K562 (cell line): ENCODE data around the gene SAT2. TPM values are rescaled to one million over a fixed set of nuclear protein-coding genes. Genes with fewer than 3 reads are reported as not detected.

ENCODE experiments used
- ATAC-seq: fragments of 200-7000 bp; cut with Tn5 transposase; 3 replicates; pipeline ENCODE4 v1.9.1; 2020; ENCODE audit warnings: moderate library complexity
- BruUV-seq: library from RNA; stranded (reverse); fragments of 400-500 nt; replicated peaks from 2 replicates; lab custom pipeline; 2021; lab: Mats Ljungman, UMichigan
- CTCF ChIA-PET: fragments of 300-600 bp; formaldehyde crosslinking; extraction: SDS; loops from one replicate; lab custom pipeline; 2021; ENCODE audit warnings: low intra/inter-chr PET ratio; lab: Yijun Ruan, JAX
- POLR2A ChIA-PET: fragments of 300-600, 350-650 bp; sonication (Branson Sonifier 250); formaldehyde crosslinking; extraction: SDS; loops from one replicate; lab custom pipeline; 2021; ENCODE audit warnings: antibody characterized with exemption, inconsistent platforms; lab: Yijun Ruan, JAX
- DNase-seq, 4 experiments: peaks; one replicate each; pipeline versions ENCODE4 v3.0.0 to v3.0.0-alpha.2; 2011 to 2018; ENCODE audit warnings: low spot score in 3 of 4, mixed read lengths in 3 of 4; ENCODE audit errors: extremely low read depth in 1 of 4
- FAIRE-seq: peaks from 2 replicates; lab custom pipeline; 2011; peaks lifted over from hg19 to GRCh38; lab: Jason Lieb, UNC
- H2AFZ ChIP-seq: 2 replicates; pipeline ENCODE4 v1.6.0; 2011; ENCODE audit warnings: low read depth, low read length, control low read depth, inconsistent platforms
- H3K27ac ChIP-seq: fragments of 200-600 bp; 3 replicates; pipeline ENCODE4 v1.8.0; 2011; ENCODE audit warnings: low read depth, mild to moderate bottlenecking, control low read depth, inconsistent platforms, low read length, moderate library complexity, mixed read lengths; ENCODE audit errors: extremely low read depth
- H3K27me3 ChIP-seq, 2 experiments: fragments of 300-600 bp in 1 of 2; 2 replicates in 1 of 2; 3 replicates in 1 of 2; pipeline versions ENCODE4 v1.6.0 to v1.8.0; 2011; ENCODE audit warnings: inconsistent platforms in 2 of 2, low read length in 2 of 2, mild to moderate bottlenecking in 1 of 2, mixed read lengths in 1 of 2, moderate library complexity in 1 of 2; ENCODE audit not compliant: control insufficient read depth in 2 of 2, insufficient read depth in 2 of 2
- H3K36me3 ChIP-seq: fragments of 300-600 bp; 3 replicates; pipeline ENCODE4 v1.8.0; 2011; ENCODE audit warnings: mild to moderate bottlenecking, low read length, inconsistent platforms; ENCODE audit not compliant: control insufficient read depth, insufficient read depth
- H3K4me1 ChIP-seq, 2 experiments: fragments of 200-600 bp in 1 of 2; replicated peaks in 1 of 2; 2 replicates in 1 of 2; 3 replicates in 1 of 2; pipeline versions ENCODE4 v1.5.1 to v1.8.0; 2011; ENCODE audit warnings: inconsistent platforms in 2 of 2, low read length in 2 of 2, mild to moderate bottlenecking in 1 of 2, mixed read lengths in 1 of 2, moderate library complexity in 1 of 2; ENCODE audit not compliant: control insufficient read depth in 2 of 2, insufficient read depth in 2 of 2
- H3K4me2 ChIP-seq: 2 replicates; pipeline ENCODE4 v1.6.1; 2011; ENCODE audit warnings: low read length, control low read depth, inconsistent platforms, mixed read lengths; ENCODE audit not compliant: insufficient read depth
- H3K4me3 ChIP-seq: fragments of 200-600 bp; sonication (generic), shearing (Covaris generic); 2 replicates; pipeline ENCODE4 v1.5.1; 2016; ENCODE audit warnings: control low read depth, inconsistent platforms
- H3K79me2 ChIP-seq: fragments of 200-600 bp; 3 replicates; pipeline ENCODE4 v1.8.0; 2011; ENCODE audit warnings: low read length, inconsistent platforms; ENCODE audit not compliant: control insufficient read depth, insufficient read depth
- H3K9ac ChIP-seq, 2 experiments: 2 replicates each; pipeline versions ENCODE4 v1.6.0 to v1.6.1; 2011; ENCODE audit warnings: low read depth in 2 of 2, low read length in 2 of 2, control low read depth in 1 of 2, inconsistent platforms in 1 of 2, mild to moderate bottlenecking in 1 of 2, mixed read lengths in 1 of 2; ENCODE audit not compliant: insufficient read depth in 1 of 2
- H3K9me1 ChIP-seq: one replicate; pipeline ENCODE4 v1.6.0; 2011; ENCODE audit warnings: inconsistent platforms, mild to moderate bottlenecking, low read length, moderate library complexity; ENCODE audit not compliant: control insufficient read depth, insufficient read depth
- H3K9me3 ChIP-seq: replicated peaks from 2 replicates; pipeline ENCODE4 v1.5.1; 2011; ENCODE audit warnings: low read depth, low read length, inconsistent platforms; ENCODE audit not compliant: control insufficient read depth, insufficient read depth
- H4K20me1 ChIP-seq: replicated peaks from 2 replicates; pipeline ENCODE4 v1.6.1; 2011; ENCODE audit warnings: low read length, inconsistent platforms, mixed read lengths; ENCODE audit not compliant: control insufficient read depth, insufficient read depth
- ARNT ChIP-seq, 2 experiments: fragments of 450-650 bp; IDR thresholded peaks; 2 replicates each; pipeline ENCODE4 v1.6.1; 2016; ENCODE audit warnings: mild to moderate bottlenecking in 1 of 2
- CHD2 ChIP-seq: IDR thresholded peaks from 2 replicates; pipeline ENCODE4 v1.6.1; 2011; ENCODE audit warnings: low read depth, low read length
- ELK3 ChIP-seq: fragments of 450-650 bp; formaldehyde crosslinking; IDR thresholded peaks from 2 replicates; pipeline ENCODE4 v1.4.0; 2020; ENCODE audit warnings: mild to moderate bottlenecking
- JUN ChIP-seq, 2 experiments: sonication (generic) in 1 of 2; formaldehyde crosslinking in 1 of 2; IDR thresholded peaks; 2 replicates each; pipeline versions ENCODE4 v1.6.1 to v1.8.0; 2012 to 2022; ENCODE audit warnings: borderline replicate concordance in 2 of 2, mild to moderate bottlenecking in 2 of 2, improper control_type of control experiment in 1 of 2, low read depth in 1 of 2, low read length in 1 of 2, missing genetic modification reagents in 1 of 2
- WGBS: fragments of 100-300 bp; shearing (Covaris generic); methylation state at CpG from one replicate; pipeline ENCODE4 v1.1.6; 2016; ENCODE audit warnings: low coverage, mixed read lengths; ENCODE audit not compliant: insufficient coverage; ENCODE audit errors: missing lambda C conversion rate; 5-methylcytosine and 5-hydroxymethylcytosine counted together
- in situ Hi-C: fragments of 300-500 bp; cut with MboI; formaldehyde crosslinking; loops from 4 replicates; pipeline ENCODE4 v1.15.0; 2018; ENCODE audit warnings: inconsistent platforms, mixed read lengths
- intact Hi-C: fragments of 100-400 bp; cut with micrococcal nuclease; formaldehyde crosslinking; loops from 2 replicates; pipeline ENCODE4 v1.14.2; 2022
- polyA plus RNA-seq, 8 experiments: library from polyadenylated mRNA; depleted of rRNA in 4 of 8; stranded (reverse) in 5 of 8; unstranded in 3 of 8; fragments of >200 nt; fragmentation: Nextera tagmentation in 2 of 8; fragmentation: Illumina TruSeq in 1 of 8; extraction: Ambion mirVana in 2 of 8; extraction: Trizol in 1 of 8; gene quantifications; 2 replicates each; pipeline versions ENCODE4 v1.2.1 to v1.2.3, GENCODE V29; 2011 to 2014; ENCODE audit warnings: inconsistent platforms in 1 of 8, missing spikeins in 1 of 8
- total RNA-seq, 7 experiments: library from RNA; depleted of rRNA in 6 of 7; stranded (reverse); fragments of >200 nt in 6 of 7; fragmentation: Illumina TruSeq in 2 of 7; extraction: Trizol in 2 of 7; gene quantifications; 2 replicates each; pipeline versions ENCODE4 v1.2.1 to v1.2.3, GENCODE V29; 2011 to 2021; ENCODE audit warnings: low replicate concordance in 1 of 7

Gene SAT2
- total and polyA plus RNA-seq, 9 of the 15 experiments (the other 6 are each of a cell fraction or from before 2014, with no cell fraction given), result 2.0 to 8.0 (median 5.3) TPM

GRCh38 chr17:7656958-7657609 is 29.5 kb upstream of the SAT2 start:
- Histone ChIP-seq H3K36me3 (no peaks in the 10 kb centered on the region), H3K9me3 (no peaks in the 10 kb centered on the region), H3K4me2 (no peak overlapping the region), H3K79me2 (no peaks in the 10 kb centered on the region), H3K4me1 (peaks cover 0 to 8% of the 10 kb centered on the region in 2 experiments; a peak in 3 of 5 replicates), H3K9ac (peak overlapping the region in 1 of 2 experiments; percentile 17; a peak in 1 of 4 replicates), H4K20me1 (no peaks in the 10 kb centered on the region; the same call in 1 of the 2 replicates), H3K9me1 (no peaks in the 10 kb centered on the region), H3K4me3 (no peak overlapping the region), H3K27me3 (no peaks in the 10 kb centered on the region), H3K27ac (no peak overlapping the region)
- ChIA-PET CTCF (no interaction called here), POLR2A (interaction anchor here (0.6 to 1.1 kb wide), 3 partner anchors 10 to 29 kb away, joined by 3 read pairs; no protein-coding TSS in a partner anchor)
- no TSS peak for BruUV-seq
- no peak for ATAC-seq
- in situ Hi-C loops, result no loop called here
- no peak for FAIRE-seq
- intact Hi-C loops, result no loop called here
- TF ChIP-seq ARNT (IDR thresholded peaks at IDR 0.05), result no peak
- TF ChIP-seq ELK3, result no peak
- TF ChIP-seq CHD2, result no peak
- TF ChIP-seq JUN (IDR thresholded peaks at IDR 0.05; ENCODE audit: borderline replicate concordance, low read depth, low read length), result no peak
- TF ChIP-seq JUN (CRISPR knock-in tag; IDR thresholded peaks at IDR 0.05; ENCODE audit: borderline replicate concordance), result no peak
- TF ChIP-seq, all 486 proteins: peak for 0
- peak in 1 of 4 experiments; percentile 3 for DNase-seq
- WGBS, result 68% methylated on average over 8 of the region's 10 CpGs
- no peak overlapping the region for H2AFZ ChIP-seq
